Lung (tissue), 12 donors: ENCODE results near the gene EGFR. TPM values are rescaled to one million over a fixed set of nuclear protein-coding genes. Genes with fewer than 3 reads are reported as not detected.

Source experiments
- ATAC-seq: fragments of 200-7000 bp; cut with Tn5 transposase; one replicate; pipeline ENCODE4 v1.9.1; 2020; ENCODE audit warnings: moderate number of reproducible peaks; ENCODE audit not compliant: insufficient read depth, low FRiP score
- DNase-seq, 3 donors: peaks; one replicate each; pipeline ENCODE4 v3.0.0-alpha.2; 2013 to 2017
- H3K27ac ChIP-seq, 2 donors: one replicate each; pipeline ENCODE4 v1.5.1; 2013; ENCODE audit warnings: mild to moderate bottlenecking in 2 of 2, moderate library complexity in 2 of 2, control low read depth in 1 of 2, inconsistent platforms in 1 of 2, low read depth in 1 of 2, low read length in 1 of 2
- H3K27me3 ChIP-seq, 3 donors: one replicate each; pipeline ENCODE4 v1.5.1; 2013; ENCODE audit warnings: low read length in 2 of 3; ENCODE audit not compliant: control insufficient read depth in 3 of 3, insufficient read depth in 3 of 3
- H3K36me3 ChIP-seq, 4 donors: one replicate each; pipeline ENCODE4 v1.5.1; 2013; ENCODE audit warnings: low read length in 4 of 4, mild to moderate bottlenecking in 1 of 4, moderate library complexity in 1 of 4; ENCODE audit not compliant: control insufficient read depth in 4 of 4, insufficient read depth in 4 of 4
- H3K4me1 ChIP-seq, 5 donors: one replicate each; pipeline ENCODE4 v1.5.1; 2013; ENCODE audit warnings: low read length in 5 of 5, mild to moderate bottlenecking in 2 of 5, moderate library complexity in 1 of 5; ENCODE audit not compliant: control insufficient read depth in 5 of 5, insufficient read depth in 5 of 5
- H3K4me3 ChIP-seq: one replicate; pipeline ENCODE4 v1.5.1; 2013; ENCODE audit warnings: mild to moderate bottlenecking, control low read depth, moderate library complexity
- H3K9ac ChIP-seq, 2 donors: one replicate each; pipeline ENCODE4 v1.5.1; 2013; ENCODE audit warnings: low read length in 2 of 2, control low read depth in 1 of 2; ENCODE audit not compliant: insufficient read depth in 1 of 2
- H3K9me3 ChIP-seq, 4 donors: one replicate each; pipeline ENCODE4 v1.5.1; 2013; ENCODE audit warnings: low read length in 3 of 4, mild to moderate bottlenecking in 1 of 4, moderate library complexity in 1 of 4; ENCODE audit not compliant: control insufficient read depth in 4 of 4, insufficient read depth in 3 of 4
- CTCF ChIP-seq: IDR thresholded peaks from 2 replicates; pipeline ENCODE4 v1.5.1; 2012; ENCODE audit warnings: mild to moderate bottlenecking; ENCODE audit errors: control extremely low read depth, extremely low read depth
- WGBS, 2 donors: extraction: QIAGEN DNeasy Blood & Tissue Kit; methylation state at CpG; one replicate each; pipeline ENCODE4 v1.1.7; 2013; 5-methylcytosine and 5-hydroxymethylcytosine counted together
- polyA plus RNA-seq, 2 donors: library from polyadenylated mRNA; stranded (reverse); fragments of 200-250 nt; gene quantifications; one replicate each; pipeline ENCODE4 v1.2.1, GENCODE V29; 2013
- total RNA-seq, 2 donors: library from RNA; depleted of rRNA in 1 of 2; stranded (reverse); fragments of >200 nt in 1 of 2; gene quantifications; one replicate each; pipeline ENCODE4 v1.2.1, GENCODE V29; 2014 to 2021
- donor health status: control.
- donor health status: control.
- donor health status: Bipolar disorder and iron deficiency.
- donor health status: healthy.
- donor health status: DM: yes; HTN: yes; CAD: no.

The EGFR gene
- total and polyA plus RNA-seq, 4 donors = 11.6 to 78.7 (median 37.1) TPM

- peaks cover 7 to 53% (median 38%) of the 10 kb centered on the region in 5 donors for H3K4me1 ChIP-seq
- 73 to 78% methylated on average over 4 of the region's 4 CpGs for whole genome bisulfite sequencing, 2 donors
- peak overlapping the region; percentile 77 to 95 for H3K27ac ChIP-seq
- TF ChIP-seq CTCF = no peak
- no peak for DNase-seq
- no peak overlapping the region for H3K9ac ChIP-seq
- H3K9me3 ChIP-seq = no peaks in the 10 kb centered on the region
- no peak for ATAC-seq
- H3K27me3 ChIP-seq = no peaks in the 10 kb centered on the region
- H3K36me3 ChIP-seq = peaks cover 0 to 2% (median 1%) of the 10 kb centered on the region in 4 donors
- no peak overlapping the region for H3K4me3 ChIP-seq
These were observed 115.5 kb downstream of the EGFR start for GRCh38 chr7:55134359-55134725.

- H3K9me3 ChIP-seq = no peaks in the 10 kb centered on the region
- WGBS, 2 donors = 70 to 95% methylated on average over 2 of the region's 2 CpGs
- H3K4me1 ChIP-seq = peaks cover 4 to 53% (median 34%) of the 10 kb centered on the region in 5 donors
- no peaks in the 10 kb centered on the region for H3K27me3 ChIP-seq
- H3K27ac ChIP-seq = no peak overlapping the region
- no peak overlapping the region for H3K4me3 ChIP-seq
- ATAC-seq (no peak), DNase-seq (no peak)
- peaks cover 0 to 2% (median 1%) of the 10 kb centered on the region in 4 donors for H3K36me3 ChIP-seq
- TF ChIP-seq CTCF = no peak
- no peak overlapping the region for H3K9ac ChIP-seq
These were observed 116.0 kb downstream of the EGFR start for GRCh38 chr7:55134786-55135185.

- TF ChIP-seq CTCF = no peak
- no peak overlapping the region for H3K27ac ChIP-seq
- no peak overlapping the region for H3K9ac ChIP-seq
- H3K4me3 ChIP-seq = no peak overlapping the region
- H3K4me1 ChIP-seq = peaks cover 0 to 52% (median 30%) of the 10 kb centered on the region in 5 donors
- H3K9me3 ChIP-seq = no peaks in the 10 kb centered on the region
- no peak for ATAC-seq
- peaks cover 0 to 2% (median 1%) of the 10 kb centered on the region in 4 donors for H3K36me3 ChIP-seq
- DNase-seq = no peak
- no peaks in the 10 kb centered on the region for H3K27me3 ChIP-seq
These were observed 116.6 kb downstream of the EGFR start for GRCh38 chr7:55135462-55135861.

GRCh38 chr7:55138663-55139062 is 119.8 kb downstream of the EGFR start:
- Histone ChIP-seq H3K9ac (no peak overlapping the region), H3K27me3 (no peaks in the 10 kb centered on the region), H3K4me3 (no peak overlapping the region), H3K27ac (no peak overlapping the region), H3K9me3 (no peaks in the 10 kb centered on the region), H3K4me1 (peaks cover 0 to 29% (median 10%) of the 10 kb centered on the region in 5 donors), H3K36me3 (peaks cover 0 to 18% (median 8%) of the 10 kb centered on the region in 4 donors)
- ATAC-seq = no peak
- DNase-seq = no peak
- WGBS, 2 donors = 72 to 92% methylated on average over 2 of the region's 2 CpGs
- TF ChIP-seq CTCF = no peak
